ENCODE results near the gene NDUFB6.

NDUFB6 gene

GRCh38 chr9:32579706-32580331 lies 6.9 kb upstream of the NDUFB6 start:
- no peak overlapping the region for H3K27ac ChIP-seq
- TF ChIP-seq ZFX (IDR thresholded peaks at IDR 0.05; ENCODE audit: borderline replicate concordance) (no peak), CTCF (IDR thresholded peaks at IDR 0.05) (peak; percentile 99)

- TF ChIP-seq CTCF (IDR thresholded peaks at IDR 0.05): no peak
- no peak for TF ChIP-seq ZFX (IDR thresholded peaks at IDR 0.05; ENCODE audit: borderline replicate concordance)
- no peak overlapping the region for H3K27ac ChIP-seq
Measured at GRCh38 chr9:32578976-32579375, 6.0 kb upstream of the NDUFB6 start.

- no peak overlapping the region for H3K27ac ChIP-seq
- TF ChIP-seq CTCF (IDR thresholded peaks at IDR 0.05): no peak
- TF ChIP-seq ZFX (IDR thresholded peaks at IDR 0.05; ENCODE audit: borderline replicate concordance): no peak
Measured at GRCh38 chr9:32577316-32577715, 4.4 kb upstream of the NDUFB6 start.

GRCh38 chr9:32574858-32575257 lies 1.9 kb upstream of the NDUFB6 start:
- TF ChIP-seq CTCF (IDR thresholded peaks at IDR 0.05) (no peak), ZFX (IDR thresholded peaks at IDR 0.05; ENCODE audit: borderline replicate concordance) (no peak)
- no peak overlapping the region for H3K27ac ChIP-seq

GRCh38 chr9:32573821-32574220 lies 862 bp upstream of the NDUFB6 start:
- TF ChIP-seq ZFX (IDR thresholded peaks at IDR 0.05; ENCODE audit: borderline replicate concordance) (no peak), CTCF (IDR thresholded peaks at IDR 0.05) (no peak)
- H3K27ac ChIP-seq: peak overlapping the region; percentile 77

GRCh38 chr9:32571969-32572899 lies 725 bp downstream of the NDUFB6 start:
- H3K27ac ChIP-seq: peak overlapping the region; percentile 77
- TF ChIP-seq CTCF (IDR thresholded peaks at IDR 0.05) (peak; percentile 86), ZFX (IDR thresholded peaks at IDR 0.05; ENCODE audit: borderline replicate concordance) (no peak)

GRCh38 chr9:32570262-32570661 lies 2.7 kb downstream of the NDUFB6 start:
- no peak overlapping the region for H3K27ac ChIP-seq
- TF ChIP-seq ZFX (IDR thresholded peaks at IDR 0.05; ENCODE audit: borderline replicate concordance) (no peak), CTCF (IDR thresholded peaks at IDR 0.05) (no peak)
